GM19035 (cell line): ENCODE results near the gene XXYLT1.
"Not testable (repeated sequence)": the region's sequence is repeated elsewhere in the genome, so short reads cannot be mapped to it uniquely, and the experiment has no call there.

Experiments
- ATAC-seq: cut with Tn5 transposase; IDR thresholded peaks from one replicate; pipeline ENCODE4 v1.9.1; 2021; ENCODE audit not compliant: unreplicated experiment

The XXYLT1 gene

DNA sequence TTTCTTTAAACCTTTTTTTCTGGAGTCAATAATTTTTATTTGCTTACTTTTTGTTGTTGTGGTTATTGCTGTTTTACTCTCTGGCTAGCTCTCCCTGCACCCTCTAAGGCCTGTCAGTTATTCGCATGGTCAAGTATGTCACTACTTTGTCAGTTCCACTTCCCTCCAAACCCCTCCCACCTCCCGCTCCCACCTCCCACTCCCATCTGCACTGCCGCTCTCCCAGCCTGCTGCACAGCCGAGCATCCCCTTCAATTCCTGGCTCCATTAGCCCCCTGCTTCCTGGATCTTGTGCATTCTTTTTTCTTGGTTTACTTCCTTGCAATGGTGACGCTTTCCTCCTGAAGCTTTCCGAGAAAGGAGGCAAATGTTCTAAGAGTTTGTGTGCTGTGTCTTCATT is 218.0 kb downstream of the XXYLT1 start:
- ATAC-seq: no peak

DNA sequence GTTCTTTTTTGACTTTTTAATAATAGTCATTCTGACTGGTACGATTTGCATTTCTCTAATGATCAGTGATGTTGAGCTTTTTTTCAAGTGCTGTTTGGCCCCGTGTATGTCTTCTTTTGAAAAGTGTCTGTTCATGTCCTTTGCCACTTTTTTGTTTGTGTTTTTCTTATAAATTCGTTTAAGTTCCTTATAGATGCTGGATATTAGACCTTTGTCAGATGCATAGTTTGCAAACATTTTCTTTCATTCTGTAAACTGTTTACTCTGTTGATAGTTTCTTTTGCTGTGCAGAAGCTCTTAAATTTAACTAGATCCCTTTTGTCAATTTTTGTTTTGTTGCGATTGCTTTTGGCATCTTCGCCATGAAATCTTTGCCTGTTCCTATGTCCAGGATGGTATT is 220.7 kb downstream of the XXYLT1 start:
- not testable (repeated sequence) for ATAC-seq

DNA sequence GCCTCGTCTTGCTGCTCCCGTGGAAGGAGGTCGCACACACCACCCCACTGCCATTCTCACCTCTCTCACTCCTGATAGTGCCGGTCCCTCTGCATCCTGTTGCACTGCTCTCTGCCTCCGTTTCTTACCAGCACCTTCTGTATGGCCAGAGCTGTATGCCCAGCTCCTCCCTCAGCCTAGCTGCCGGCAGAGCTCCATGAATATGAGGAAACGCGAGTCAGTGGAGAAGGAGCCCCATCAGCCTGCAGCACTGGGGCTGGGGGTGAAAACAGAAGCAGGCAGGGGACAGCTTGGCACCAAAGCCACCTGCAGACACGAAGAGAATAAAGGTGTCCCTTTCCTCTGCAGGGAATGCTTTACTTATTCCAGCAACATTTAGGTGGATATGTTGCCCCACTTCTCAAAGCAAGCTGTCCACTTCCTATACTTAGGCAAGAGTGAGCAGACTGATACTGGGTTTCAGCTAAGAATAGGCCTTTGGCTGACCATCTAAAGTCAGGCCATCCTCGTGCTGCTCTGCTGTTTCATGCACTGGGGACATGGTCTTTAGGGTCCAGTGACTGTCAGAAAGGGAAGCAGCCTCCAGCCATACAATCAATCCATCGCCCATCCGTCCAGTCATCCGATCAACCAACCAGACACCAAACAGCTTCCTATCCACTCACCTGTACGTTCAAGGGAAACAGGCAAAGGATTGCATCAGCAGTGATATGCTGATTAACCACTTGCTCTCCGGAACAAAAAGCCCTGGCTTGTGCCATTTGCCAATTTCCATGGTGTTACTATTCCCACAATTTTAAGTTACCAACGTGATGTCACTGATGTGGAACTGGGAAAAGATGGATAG is 222.7 kb downstream of the XXYLT1 start:
- ATAC-seq: no peak

DNA sequence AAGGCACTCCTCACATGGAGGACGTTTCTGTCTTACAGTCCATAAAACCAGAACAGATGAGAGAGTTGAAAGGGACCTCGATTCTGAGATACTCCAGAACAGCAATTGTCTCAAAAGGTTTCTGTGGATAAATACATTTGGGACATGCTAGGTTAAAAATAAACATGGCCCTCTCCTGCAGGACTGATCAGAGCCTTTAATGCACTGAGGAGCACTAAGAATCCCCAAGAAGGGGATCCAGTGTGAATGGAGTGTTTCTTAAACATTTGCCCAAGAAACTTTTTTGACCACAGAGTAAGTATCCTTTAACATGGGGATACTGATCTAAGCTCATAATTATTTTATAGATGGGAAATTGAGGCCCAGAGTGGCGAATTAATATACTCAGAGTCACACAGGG is 223.4 kb downstream of the XXYLT1 start:
- no peak for ATAC-seq

DNA sequence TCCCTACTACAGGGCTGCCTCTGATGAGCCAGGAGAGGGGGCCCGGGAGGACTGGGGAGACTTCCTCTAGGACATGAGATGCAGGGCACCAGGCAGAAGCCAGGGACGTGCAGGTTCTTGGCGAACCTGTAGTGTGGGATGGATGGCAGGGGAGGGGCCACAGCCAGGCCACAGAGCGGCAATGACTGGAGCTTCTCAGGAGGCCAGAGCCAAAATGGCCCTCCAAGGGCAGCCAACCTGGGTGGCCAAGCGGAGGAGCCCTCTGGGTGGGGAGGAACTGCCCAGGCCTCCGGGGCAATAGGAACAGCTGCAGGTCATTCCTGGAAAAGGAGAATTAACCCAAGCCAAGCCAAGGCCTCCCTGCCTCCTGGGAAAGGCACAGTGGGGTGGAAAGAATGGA is 224.5 kb downstream of the XXYLT1 start:
- ATAC-seq: no peak

DNA sequence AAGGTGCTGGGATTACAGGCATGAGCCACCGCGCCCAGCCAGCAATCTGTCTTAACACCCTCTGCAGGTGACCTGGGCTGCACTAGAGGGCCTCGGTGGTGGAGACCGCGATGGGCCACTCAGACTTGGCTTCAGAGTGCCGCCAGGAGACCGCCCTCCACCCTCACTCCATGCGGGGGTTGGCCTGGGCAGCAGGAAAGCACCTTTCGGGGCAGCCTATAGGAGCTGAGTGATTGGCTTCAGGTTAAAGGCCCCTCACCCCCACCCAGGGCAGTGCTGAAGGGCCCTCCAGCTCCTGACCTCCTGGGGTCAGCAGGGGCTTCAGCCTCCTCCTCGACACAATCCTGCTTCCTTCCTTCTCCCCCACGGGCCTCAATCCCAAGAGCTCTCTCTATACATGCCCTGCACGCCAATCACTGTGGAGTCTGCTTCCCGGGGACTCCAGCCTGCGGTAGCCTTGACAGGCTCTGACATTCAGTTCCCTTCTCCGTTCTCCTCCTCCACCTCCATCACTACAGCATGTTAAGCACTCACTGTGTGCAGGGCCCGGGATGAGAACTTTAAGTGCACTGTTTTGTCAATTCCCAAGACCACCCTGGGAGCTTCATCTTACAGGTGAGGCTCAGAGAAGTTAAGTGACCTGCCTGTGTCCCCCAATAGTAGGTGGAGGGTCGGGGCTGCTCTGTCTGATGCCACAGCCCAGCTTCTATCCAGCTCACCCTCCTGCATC is 225.3 kb downstream of the XXYLT1 start:
- ATAC-seq: no peak

DNA sequence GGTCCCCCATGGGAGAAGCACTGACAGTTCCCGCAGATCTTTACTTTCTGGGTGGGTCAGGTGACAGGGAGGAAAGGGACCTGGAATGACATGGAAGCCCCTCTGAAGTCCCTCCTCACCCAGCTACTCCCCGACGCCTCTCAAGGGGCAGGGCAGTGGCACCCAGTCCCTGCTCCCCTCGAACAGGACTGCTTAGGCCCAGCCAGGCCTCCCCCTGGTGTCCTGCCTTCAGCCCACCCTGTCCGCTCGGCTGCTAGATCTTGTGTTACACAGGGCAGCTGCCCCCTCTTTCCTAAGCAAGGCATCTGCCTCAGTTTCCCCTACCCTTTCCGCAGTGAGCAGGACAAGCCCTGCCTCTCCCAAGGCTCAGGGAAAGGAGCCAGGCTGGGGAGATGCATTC is 226.5 kb downstream of the XXYLT1 start:
- no peak for ATAC-seq

DNA sequence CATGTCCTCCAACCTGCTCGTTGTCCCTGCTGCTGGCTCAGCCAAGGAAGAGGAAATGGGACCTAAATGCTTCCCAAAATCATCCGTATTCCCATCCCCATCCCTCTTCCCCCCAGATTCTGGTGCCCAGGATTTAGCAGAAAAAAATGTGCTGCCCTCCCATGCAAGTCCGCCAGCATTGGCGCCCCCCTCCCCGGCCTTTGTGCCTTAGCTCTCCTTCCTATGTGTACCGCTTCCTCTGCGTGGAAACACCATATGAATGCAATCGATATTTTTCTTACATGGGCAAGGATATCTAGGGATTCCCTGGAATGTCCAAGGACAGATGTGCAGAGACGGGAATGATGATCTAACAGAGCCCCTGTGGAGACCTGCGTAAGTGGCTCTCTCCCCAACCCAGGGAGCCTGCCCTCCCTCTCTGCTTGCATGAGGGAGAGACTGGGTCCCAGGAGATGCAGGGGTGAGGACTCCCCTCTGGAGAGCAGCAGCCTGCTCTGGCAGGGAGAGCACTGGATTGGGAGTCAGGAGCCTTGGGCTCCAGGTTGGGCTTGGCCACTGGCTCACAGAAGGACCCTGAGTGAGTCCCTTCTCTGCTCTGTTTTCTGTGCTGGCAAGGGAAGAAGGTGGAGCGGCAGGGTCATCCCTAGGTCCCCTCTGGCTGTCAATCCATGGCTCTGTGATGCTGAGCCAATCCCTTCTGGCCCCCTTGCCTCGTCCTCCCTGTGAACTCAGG is 227.2 kb downstream of the XXYLT1 start:
- ATAC-seq: no peak

DNA sequence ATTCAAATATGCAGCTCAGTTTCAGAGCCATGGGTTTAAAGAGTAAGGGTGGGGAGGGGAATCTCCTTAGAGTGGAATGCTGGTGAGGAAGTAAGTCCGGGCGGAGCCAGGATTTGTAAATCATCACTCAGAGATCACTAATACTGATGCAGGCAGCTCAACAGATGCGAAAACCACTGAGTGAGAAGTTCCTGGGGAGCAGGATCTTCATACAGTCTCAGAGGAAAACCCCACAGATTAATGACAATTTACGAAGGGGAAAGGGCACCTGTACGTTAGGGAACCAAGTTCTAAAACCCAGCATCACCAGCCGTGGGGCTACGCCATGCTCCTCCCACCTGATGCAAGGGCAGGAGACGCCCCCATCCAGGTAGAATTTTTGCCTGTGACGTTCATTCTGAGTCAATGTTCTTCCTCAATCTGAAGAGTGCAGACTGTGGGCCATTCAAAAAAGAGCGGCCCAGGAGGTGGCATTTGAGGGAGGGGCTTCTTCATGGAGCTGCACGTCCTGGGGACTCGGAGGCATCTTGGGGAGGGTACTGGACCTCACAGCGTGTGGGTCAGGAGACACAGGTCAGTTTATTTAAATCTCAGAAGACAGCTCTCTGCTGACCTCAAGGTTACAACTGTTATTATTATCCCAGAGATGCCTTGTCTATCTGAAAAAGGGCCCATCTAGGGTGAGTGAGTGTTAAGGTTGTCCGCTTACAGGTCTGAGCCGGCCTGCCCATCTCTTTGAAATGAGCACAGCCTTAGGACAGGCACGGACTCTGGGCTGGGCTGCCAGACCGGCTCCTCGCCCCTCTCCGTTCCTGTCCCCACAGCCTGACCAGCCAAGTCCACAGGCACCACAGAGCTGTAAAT is 228.0 kb downstream of the XXYLT1 start:
- ATAC-seq: no peak

DNA sequence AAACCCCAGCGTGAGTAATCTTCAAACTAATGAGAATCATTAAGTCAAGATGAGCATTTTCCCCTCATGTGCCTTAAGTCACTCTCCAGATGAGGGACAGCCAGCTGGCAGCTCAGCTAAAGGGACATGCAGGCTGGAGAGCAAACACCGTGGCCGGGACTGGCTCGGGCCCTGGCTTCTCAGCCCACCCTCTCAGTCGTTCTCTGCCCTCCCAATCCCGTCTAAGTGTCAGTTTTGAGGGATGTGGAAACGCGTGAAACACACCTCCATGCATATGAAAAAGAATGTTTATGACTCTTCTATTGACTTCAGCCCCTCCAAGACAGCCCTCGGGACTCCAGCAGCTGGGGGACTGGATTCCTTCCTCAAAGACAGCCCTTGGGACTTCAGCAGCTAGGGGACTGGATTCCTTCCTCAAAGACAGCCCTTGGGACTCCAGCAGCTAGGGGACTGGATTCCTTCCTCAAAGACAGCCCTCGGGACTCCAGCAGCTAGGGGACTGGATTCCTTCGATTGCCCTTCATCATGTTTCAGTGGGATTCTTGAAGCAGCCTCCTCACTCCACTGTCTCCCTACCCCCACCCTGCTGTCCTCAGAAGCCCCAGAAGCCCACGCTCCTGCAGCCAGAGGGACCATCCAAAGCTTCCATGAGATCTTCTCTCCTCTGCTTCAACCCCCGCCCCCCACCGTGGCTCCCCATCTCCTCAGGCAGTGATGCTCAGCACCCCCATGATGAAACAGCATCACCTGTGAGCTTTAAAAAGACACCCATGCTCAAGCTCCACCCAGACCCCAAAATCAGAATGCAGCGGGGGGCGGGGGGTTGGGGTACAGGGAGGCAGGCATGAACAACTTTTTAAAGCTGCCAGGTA is 228.9 kb downstream of the XXYLT1 start:
- ATAC-seq: no peak

DNA sequence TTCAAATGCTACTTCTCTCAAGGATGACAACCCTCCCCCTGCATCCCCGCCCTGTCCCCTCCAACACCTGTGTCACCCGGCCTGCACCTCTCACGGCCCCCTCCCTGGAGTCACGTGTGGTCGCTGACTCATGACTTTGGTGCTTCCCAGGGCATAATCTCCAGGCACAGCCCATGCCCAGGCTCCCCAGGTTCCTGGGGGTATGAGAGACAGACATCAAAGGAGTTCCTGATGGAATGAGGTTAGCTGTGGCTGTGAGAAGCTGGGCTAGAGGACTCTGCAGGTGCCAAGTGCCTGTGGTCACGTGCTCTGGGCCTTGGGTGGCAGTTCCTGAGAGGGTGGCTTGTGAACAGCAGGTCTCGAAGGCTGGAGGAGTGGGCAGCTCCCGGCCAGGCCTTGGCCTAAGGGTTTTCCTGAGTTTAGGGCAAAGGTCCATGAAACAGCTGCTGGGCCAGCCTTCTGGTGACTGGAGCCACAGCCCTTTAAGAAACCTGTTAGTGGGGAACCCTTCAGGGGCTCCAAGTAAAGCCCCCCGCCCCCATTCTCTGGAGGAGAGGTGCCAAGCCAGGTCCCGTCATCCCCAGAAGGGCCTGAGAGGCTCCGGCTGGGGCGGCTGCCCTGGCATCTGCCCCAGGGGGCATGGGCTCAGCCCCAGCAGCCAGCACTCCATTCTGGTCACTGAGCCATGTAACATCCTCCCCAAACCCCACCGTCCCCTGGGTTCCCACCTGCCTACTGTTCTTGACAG is 230.0 kb downstream of the XXYLT1 start:
- no peak for ATAC-seq

DNA sequence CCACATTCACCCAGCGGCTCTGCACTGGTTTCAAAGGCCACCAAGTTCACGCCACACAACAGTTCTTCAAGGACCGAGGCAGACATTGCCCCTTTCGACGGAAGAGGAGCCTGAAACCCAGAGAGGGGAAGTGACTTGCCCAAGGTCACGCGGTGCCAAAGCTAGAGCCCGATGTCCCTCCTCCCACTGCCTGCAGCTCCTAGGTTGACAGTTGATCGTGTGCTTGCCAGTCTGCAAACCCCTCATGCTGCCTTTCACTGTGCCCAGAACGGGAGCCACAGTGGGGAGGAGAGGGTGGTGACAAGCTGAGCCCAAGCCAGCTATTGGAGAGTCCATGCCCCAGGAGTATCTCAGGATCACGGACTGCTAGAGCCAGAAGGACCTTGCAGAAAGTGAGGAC is 230.9 kb downstream of the XXYLT1 start:
- ATAC-seq: no peak

DNA sequence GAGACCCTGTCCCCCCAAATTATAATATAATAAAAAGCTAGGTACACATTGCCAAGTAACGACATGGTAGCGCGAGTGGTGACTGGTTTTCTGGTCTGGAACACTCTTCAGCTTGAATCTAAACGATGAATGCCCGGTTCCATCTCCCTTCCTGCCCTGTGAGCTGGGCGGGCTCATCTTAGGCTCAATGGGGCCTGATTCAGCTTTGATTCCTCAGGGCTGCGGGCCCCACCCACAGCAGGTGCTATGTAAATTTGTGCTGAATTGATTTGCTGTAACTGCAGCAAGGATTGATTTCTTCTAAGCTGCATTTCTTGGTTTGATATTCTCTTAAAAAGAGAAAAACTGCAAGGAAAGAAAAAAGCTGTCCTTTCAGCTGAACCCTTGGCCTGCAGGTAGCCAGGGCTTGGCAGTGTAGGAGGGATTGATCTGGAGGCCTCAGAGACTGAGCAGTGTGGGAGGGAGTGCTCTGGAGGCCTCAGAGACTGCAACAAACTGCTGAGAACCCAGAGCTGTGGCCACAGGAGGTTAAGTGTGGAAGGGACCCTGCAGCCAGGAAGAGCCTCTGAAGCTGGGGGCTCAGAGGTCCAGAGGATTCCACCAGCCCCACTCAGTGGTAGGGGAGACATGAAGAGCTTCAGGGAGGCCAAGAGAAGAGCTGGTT is 231.6 kb downstream of the XXYLT1 start:
- ATAC-seq: no peak

DNA sequence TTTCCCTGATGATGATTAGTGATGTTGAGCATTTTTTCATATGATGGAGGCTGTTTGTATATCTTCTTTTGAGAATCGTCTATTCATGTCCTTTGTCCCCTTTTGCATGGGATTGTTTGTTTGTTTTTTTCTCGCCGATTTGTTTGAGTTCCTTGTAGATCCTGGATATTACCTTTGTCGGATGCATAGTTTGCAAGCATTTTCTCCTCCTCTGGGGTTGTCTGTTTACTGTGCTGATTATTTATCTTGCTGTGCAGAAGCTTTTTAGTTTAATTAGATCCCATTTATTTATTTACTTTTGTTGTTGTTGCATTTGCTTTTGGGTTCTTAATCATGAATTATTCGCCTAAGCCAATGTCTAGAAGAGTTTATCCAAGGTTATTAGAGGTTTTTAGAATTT is 232.8 kb downstream of the XXYLT1 start:
- ATAC-seq: no peak

DNA sequence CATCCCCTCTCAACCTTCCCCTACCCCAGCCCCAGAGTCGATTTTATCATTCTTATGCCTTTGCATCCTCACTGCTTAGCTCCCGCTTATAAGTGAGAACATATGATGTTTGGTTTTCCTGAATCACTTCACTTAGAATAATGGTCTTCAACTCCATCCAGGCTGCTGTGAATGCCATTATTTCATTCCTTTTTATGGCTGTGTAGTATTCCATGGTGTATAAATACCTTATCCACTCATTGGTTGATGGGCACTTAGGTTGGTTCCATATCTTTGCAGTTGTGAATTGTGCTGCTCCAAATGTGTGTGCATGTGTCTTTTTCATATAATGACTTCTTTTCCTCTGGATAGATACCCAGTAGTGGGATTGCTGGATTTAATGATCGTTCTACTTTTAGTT is 233.4 kb downstream of the XXYLT1 start:
- ATAC-seq: not testable (repeated sequence)

DNA sequence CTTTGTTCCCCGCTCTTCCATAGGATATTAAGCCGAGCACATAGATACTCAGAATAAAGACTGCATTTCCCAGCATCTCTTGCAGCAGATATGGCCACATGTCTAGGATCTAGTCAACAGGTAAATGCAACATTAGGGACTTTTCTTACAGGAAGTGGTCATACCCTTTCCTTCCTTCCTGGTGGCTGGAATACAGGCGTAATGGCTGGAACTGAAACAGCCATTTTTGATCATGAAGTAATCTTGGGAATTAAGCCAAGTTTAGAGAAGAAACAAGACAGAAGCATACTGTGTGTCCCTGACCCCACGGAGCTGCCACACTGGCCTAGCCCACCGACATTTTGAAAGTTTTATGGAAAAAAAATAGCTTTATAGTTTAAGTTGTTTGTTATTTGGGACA is 234.0 kb downstream of the XXYLT1 start:
- ATAC-seq: no peak

DNA sequence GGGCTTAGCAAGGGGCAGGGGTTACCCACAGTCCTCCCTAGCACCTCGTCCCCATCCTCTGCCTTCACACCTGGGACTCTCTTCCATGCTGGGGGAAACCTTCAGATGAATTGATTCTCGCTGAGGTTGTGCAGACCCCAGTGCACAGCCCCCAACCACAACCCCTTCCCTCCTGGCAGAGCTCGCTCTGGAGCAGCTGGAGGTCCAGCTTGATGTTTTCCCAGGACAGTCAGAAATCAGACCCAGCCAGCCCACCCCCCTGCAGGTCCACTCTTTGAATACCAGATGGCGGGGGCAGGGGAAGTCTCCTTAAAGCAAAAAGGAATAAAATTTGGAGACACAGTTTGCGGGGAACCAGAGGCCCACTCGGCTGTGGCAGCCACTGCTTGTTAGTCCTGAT is 234.4 kb downstream of the XXYLT1 start:
- ATAC-seq: no peak

DNA sequence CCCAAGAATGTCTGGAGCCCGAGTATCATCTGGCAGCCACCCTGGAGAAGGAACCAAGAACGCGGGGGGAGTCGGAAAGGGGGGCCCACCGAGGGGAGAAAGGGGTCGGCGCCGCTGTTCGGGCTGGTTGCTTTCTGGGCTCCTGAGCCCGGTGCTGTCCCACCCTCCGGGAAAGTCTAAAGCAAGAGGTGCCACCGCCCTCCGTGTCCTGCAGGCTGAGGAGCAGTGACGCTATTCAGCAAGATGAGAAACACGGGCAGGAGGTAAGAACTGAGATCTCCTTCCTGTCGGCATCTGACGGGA is 234.8 kb downstream of the XXYLT1 start:
- no peak for ATAC-seq
